ENCODE data around the gene BNIP5. TPM values are rescaled to one million over a fixed set of nuclear protein-coding genes. Genes with fewer than 3 reads are reported as not detected.

BNIP5 gene, protein sequence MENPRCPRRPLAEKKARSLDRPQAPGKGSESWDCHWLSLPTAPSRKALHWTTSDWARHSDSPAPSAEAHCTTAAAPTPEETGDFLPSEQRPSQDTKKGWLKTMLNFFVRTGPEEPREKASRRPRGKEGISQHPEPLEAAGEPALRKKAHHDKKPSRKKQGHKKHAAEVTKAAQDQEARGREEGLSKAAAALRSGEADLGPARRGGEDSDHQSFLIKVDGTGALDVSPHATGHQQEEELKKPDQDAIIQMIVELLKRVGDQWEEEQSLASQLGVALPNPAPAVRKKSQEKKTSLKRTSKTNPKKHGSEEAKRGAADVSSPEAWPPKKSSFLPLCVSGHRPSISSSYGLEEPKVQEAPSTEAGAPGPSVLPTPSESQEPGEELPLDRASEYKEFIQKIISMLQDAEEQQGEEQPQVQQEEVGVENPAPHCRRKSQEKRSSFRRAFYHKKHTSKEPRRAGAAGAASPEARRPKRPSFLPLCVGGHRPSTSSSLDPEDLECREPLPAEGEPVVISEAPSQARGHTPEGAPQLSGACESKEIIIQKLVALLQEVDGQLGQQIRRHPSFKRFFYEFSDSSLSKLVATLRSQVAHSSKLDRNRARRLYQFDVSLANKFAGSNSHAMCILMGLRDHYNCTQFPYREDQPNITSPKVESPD
- not detected in 2 replicates for total RNA-seq (2014; rRNA removed; shearing (Covaris generic); ENCODE audit: low replicate concordance)

DNA sequence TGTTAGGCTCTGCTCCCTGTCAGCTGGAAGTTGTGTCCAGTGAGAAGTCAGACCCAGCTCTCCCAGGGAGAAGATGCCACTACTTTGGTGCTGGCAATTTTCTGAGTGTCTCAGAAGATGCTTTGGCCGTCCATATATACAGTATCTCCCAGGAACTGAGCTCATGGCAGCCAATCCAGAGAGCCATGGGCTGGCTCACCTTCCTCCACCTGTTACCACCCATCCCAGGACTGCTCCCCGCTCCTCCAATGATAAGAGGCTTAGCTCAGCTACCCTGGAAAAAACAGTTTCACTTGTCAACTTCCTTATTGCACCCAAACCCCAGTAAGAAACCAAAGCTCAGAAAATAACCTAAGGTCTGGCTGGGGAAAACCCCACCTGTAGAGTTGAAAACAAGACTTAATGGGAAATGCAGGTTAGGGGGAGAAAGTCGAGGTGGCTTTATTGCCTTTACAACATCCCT is at the start of gene BNIP5:
TSS of gene BNIP5 (minus strand) at position 110 of the 463 bp plus-strand sequence. CDS start 6,198 bp downstream, outside the sequence.
- no peak within 1 kb of the TSS for H2AFZ ChIP-seq (ENCODE audit: low read length)
- H3K79me2 ChIP-seq (ENCODE audit: low read length) = no peaks in the 10 kb centered on the region
- H3K4me2 ChIP-seq (ENCODE audit: low read depth, low read length, poor library complexity, severe bottlenecking) = no peak within 1 kb of the TSS
- no peaks in the 10 kb centered on the region for H3K36me3 ChIP-seq (ENCODE audit: insufficient read depth, low read length)
- DNase-seq = no peak
- H3K27me3 ChIP-seq (ENCODE audit: low read length) = no peaks in the 10 kb centered on the region
- no peaks in the 10 kb centered on the region for H4K20me1 ChIP-seq (ENCODE audit: insufficient read depth, low read depth, low read length)
- H3K9me3 ChIP-seq (ENCODE audit: low read length) = no peaks in the 10 kb centered on the region
- peaks cover 21% of the 10 kb centered on the region for H3K4me1 ChIP-seq (ENCODE audit: low read length)
- H3K27ac ChIP-seq (ENCODE audit: low read length) = no peak within 1 kb of the TSS
- no peaks in the 10 kb centered on the region for H3K9me2 ChIP-seq (replicated peaks; ENCODE audit: insufficient read depth, low read length)
- no peak within 1 kb of the TSS for H3K9ac ChIP-seq (ENCODE audit: low read length)
- H3K4me3 ChIP-seq (ENCODE audit: low read length) = no peak within 1 kb of the TSS

GRCh38 chr6:36384095-36384494 is 47.4 kb upstream of the BNIP5 start:
- Histone ChIP-seq H3K9me2 (replicated peaks; ENCODE audit: insufficient read depth, low read length) (no peaks in the 10 kb centered on the region), H3K4me2 (ENCODE audit: low read depth, low read length, poor library complexity, severe bottlenecking) (no peak overlapping the region), H3K27me3 (ENCODE audit: low read length) (no peaks in the 10 kb centered on the region; the same call in 1 of the 2 replicates), H3K79me2 (ENCODE audit: low read length) (no peaks in the 10 kb centered on the region), H3K27ac (ENCODE audit: low read length) (no peak overlapping the region), H3K36me3 (ENCODE audit: insufficient read depth, low read length) (no peaks in the 10 kb centered on the region), H4K20me1 (ENCODE audit: insufficient read depth, low read depth, low read length) (no peaks in the 10 kb centered on the region), H3K9ac (ENCODE audit: low read length) (no peak overlapping the region), H3K4me3 (ENCODE audit: low read length) (no peak overlapping the region), H2AFZ (ENCODE audit: low read length) (no peak overlapping the region), H3K4me1 (ENCODE audit: low read length) (peaks cover 14% of the 10 kb centered on the region), H3K9me3 (ENCODE audit: low read length) (no peaks in the 10 kb centered on the region)
- DNase-seq = no peak

DNA sequence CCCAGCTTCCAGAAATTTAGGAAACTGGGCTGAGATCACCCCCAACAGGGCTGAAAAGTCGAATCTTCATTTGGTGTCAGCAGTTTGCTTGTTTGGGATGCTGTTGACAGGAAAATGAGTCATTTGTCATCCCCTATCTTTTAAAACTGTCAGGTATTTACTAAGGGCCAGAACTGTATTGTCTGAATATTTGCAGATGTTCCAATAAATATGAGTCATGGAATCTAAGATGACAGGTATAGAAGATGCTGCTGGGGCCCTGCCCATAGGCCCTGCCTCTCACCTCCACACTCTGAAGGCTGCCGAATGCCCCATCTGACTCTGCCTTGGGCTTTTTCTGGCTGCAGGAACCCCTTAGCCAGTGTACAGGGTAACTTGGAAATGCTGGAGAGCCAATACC is 46.9 kb upstream of the BNIP5 start:
- Histone ChIP-seq H3K4me1 (ENCODE audit: low read length) (peaks cover 14% of the 10 kb centered on the region), H3K79me2 (ENCODE audit: low read length) (no peaks in the 10 kb centered on the region), H3K4me3 (ENCODE audit: low read length) (no peak overlapping the region), H4K20me1 (ENCODE audit: insufficient read depth, low read depth, low read length) (no peaks in the 10 kb centered on the region), H3K36me3 (ENCODE audit: insufficient read depth, low read length) (no peaks in the 10 kb centered on the region), H3K9me3 (ENCODE audit: low read length) (no peaks in the 10 kb centered on the region), H3K9me2 (replicated peaks; ENCODE audit: insufficient read depth, low read length) (no peaks in the 10 kb centered on the region), H3K4me2 (ENCODE audit: low read depth, low read length, poor library complexity, severe bottlenecking) (no peak overlapping the region), H3K9ac (ENCODE audit: low read length) (no peak overlapping the region), H3K27ac (ENCODE audit: low read length) (no peak overlapping the region), H3K27me3 (ENCODE audit: low read length) (no peaks in the 10 kb centered on the region; the same call in 1 of the 2 replicates), H2AFZ (ENCODE audit: low read length) (no peak overlapping the region)
- no peak for DNase-seq

DNA sequence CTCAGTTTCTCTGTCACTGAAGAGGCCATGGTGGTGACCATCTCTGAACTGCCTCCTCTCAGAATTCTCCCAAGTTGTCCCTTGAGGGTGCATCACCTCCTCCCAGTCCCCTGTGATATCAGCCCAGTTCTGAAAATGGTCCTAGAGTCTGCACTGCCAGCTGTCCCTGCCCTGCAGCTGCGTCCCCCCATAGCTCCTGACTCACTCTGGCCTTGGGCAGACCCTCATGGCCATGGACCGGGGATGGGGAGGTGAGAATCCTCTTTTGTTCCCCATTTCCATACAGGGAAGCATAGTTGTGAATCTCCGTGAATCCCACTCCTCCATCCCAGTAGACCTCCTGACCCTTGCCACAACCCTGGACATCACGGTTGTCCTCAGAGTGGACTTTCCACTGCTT is 46.3 kb upstream of the BNIP5 start:
- no peak overlapping the region for H2AFZ ChIP-seq (ENCODE audit: low read length)

GRCh38 chr6:36381502-36382389 is 45.1 kb upstream of the BNIP5 start:
- DNase-seq = no peak
- Histone ChIP-seq H3K9ac (ENCODE audit: low read length) (no peak overlapping the region), H3K79me2 (ENCODE audit: low read length) (no peaks in the 10 kb centered on the region), H3K36me3 (ENCODE audit: insufficient read depth, low read length) (no peaks in the 10 kb centered on the region), H3K4me1 (ENCODE audit: low read length) (peaks cover 8% of the 10 kb centered on the region), H3K27ac (ENCODE audit: low read length) (no peak overlapping the region), H3K4me3 (ENCODE audit: low read length) (no peak overlapping the region), H3K4me2 (ENCODE audit: low read depth, low read length, poor library complexity, severe bottlenecking) (no peak overlapping the region), H4K20me1 (ENCODE audit: insufficient read depth, low read depth, low read length) (no peaks in the 10 kb centered on the region), H3K9me2 (replicated peaks; ENCODE audit: insufficient read depth, low read length) (no peaks in the 10 kb centered on the region), H2AFZ (ENCODE audit: low read length) (no peak overlapping the region), H3K9me3 (ENCODE audit: low read length) (no peaks in the 10 kb centered on the region), H3K27me3 (ENCODE audit: low read length) (no peaks in the 10 kb centered on the region; the same call in 1 of the 2 replicates)

More for the DNA sequence above, 46.3 kb upstream of the BNIP5 start:
- Histone ChIP-seq H3K79me2 (ENCODE audit: low read length) (no peaks in the 10 kb centered on the region), H3K27me3 (ENCODE audit: low read length) (no peaks in the 10 kb centered on the region; the same call in 1 of the 2 replicates), H3K4me2 (ENCODE audit: low read depth, low read length, poor library complexity, severe bottlenecking) (no peak overlapping the region), H3K9ac (ENCODE audit: low read length) (no peak overlapping the region), H3K4me3 (ENCODE audit: low read length) (no peak overlapping the region), H3K9me3 (ENCODE audit: low read length) (no peaks in the 10 kb centered on the region), H3K27ac (ENCODE audit: low read length) (no peak overlapping the region), H3K36me3 (ENCODE audit: insufficient read depth, low read length) (no peaks in the 10 kb centered on the region), H3K4me1 (ENCODE audit: low read length) (peaks cover 16% of the 10 kb centered on the region), H4K20me1 (ENCODE audit: insufficient read depth, low read depth, low read length) (no peaks in the 10 kb centered on the region), H3K9me2 (replicated peaks; ENCODE audit: insufficient read depth, low read length) (no peaks in the 10 kb centered on the region)
- DNase-seq = no peak

GRCh38 chr6:36380166-36380565 is 43.5 kb upstream of the BNIP5 start:
- no peak overlapping the region for H3K4me3 ChIP-seq (ENCODE audit: low read length)
- H2AFZ ChIP-seq (ENCODE audit: low read length) = no peak overlapping the region
- H3K36me3 ChIP-seq (ENCODE audit: insufficient read depth, low read length) = no peaks in the 10 kb centered on the region
- H4K20me1 ChIP-seq (ENCODE audit: insufficient read depth, low read depth, low read length) = no peaks in the 10 kb centered on the region
- no peak overlapping the region for H3K9ac ChIP-seq (ENCODE audit: low read length)
- H3K9me2 ChIP-seq (replicated peaks; ENCODE audit: insufficient read depth, low read length) = no peaks in the 10 kb centered on the region
- H3K4me2 ChIP-seq (ENCODE audit: low read depth, low read length, poor library complexity, severe bottlenecking) = no peak overlapping the region
- no peak overlapping the region for H3K27ac ChIP-seq (ENCODE audit: low read length)
- 0 out of 2 replicates have a peak, but pooled peaks cover 2% of the 10 kb centered on the region for H3K4me1 ChIP-seq (ENCODE audit: low read length)
- H3K9me3 ChIP-seq (ENCODE audit: low read length) = no peaks in the 10 kb centered on the region
- H3K79me2 ChIP-seq (ENCODE audit: low read length) = no peaks in the 10 kb centered on the region
- DNase-seq = no peak
- H3K27me3 ChIP-seq (ENCODE audit: low read length) = no peaks in the 10 kb centered on the region

DNA sequence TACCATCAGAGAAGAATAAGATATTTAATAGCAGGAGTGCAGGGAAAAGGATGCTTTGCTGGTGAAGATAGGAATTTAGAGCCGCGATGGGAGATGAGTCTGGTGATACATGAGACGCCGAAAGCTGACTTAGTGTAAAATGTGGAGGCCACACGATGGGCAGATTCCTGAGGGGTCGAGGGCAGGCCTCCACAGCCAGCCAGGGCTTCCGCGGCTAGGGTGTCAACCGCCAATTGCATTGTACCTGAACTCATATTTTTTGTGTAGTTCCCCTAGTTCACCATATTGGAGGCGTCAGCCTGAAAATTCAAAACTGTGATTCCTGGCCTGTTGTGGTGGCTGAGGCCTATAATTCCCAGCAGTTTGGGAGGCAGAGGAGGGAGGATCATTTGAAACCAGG is 42.2 kb upstream of the BNIP5 start:
- Histone ChIP-seq H3K27me3 (ENCODE audit: low read length) (no peaks in the 10 kb centered on the region), H3K4me2 (ENCODE audit: low read depth, low read length, poor library complexity, severe bottlenecking) (no peak overlapping the region), H3K9me3 (ENCODE audit: low read length) (no peaks in the 10 kb centered on the region), H3K27ac (ENCODE audit: low read length) (no peak overlapping the region), H3K36me3 (ENCODE audit: insufficient read depth, low read length) (no peaks in the 10 kb centered on the region), H3K79me2 (ENCODE audit: low read length) (no peaks in the 10 kb centered on the region), H3K4me1 (ENCODE audit: low read length) (0 out of 2 replicates have a peak, but pooled peaks cover 2% of the 10 kb centered on the region), H2AFZ (ENCODE audit: low read length) (no peak overlapping the region), H3K4me3 (ENCODE audit: low read length) (no peak overlapping the region), H3K9me2 (replicated peaks; ENCODE audit: insufficient read depth, low read length) (no peaks in the 10 kb centered on the region), H4K20me1 (ENCODE audit: insufficient read depth, low read depth, low read length) (no peaks in the 10 kb centered on the region), H3K9ac (ENCODE audit: low read length) (no peak overlapping the region)
- DNase-seq = no peak
